Tibial nerve (tissue), 4 donors: ENCODE results near the gene WNT9A.

ENCODE experiments used
- EP300 ChIP-seq, 2 donors: sonication (generic); formaldehyde crosslinking; IDR thresholded peaks; one replicate each; pipeline ENCODE4 v1.6.1; 2017; ENCODE audit warnings: antibody characterized with exemption in 2 of 2, mild to moderate bottlenecking in 1 of 2
- TF ChIP-seq, protein P1 (sequence below), 5 experiments: fragments of 200-600 bp in 3 of 5; fragments of 450-650 bp in 2 of 5; sonication (generic) in 3 of 5; IDR thresholded peaks; one replicate each; pipeline ENCODE4 v1.5.1; 2016 to 2019; ENCODE audit warnings: antibody characterized with exemption in 5 of 5, mild to moderate bottlenecking in 3 of 5, moderate library complexity in 2 of 5

DNA sequence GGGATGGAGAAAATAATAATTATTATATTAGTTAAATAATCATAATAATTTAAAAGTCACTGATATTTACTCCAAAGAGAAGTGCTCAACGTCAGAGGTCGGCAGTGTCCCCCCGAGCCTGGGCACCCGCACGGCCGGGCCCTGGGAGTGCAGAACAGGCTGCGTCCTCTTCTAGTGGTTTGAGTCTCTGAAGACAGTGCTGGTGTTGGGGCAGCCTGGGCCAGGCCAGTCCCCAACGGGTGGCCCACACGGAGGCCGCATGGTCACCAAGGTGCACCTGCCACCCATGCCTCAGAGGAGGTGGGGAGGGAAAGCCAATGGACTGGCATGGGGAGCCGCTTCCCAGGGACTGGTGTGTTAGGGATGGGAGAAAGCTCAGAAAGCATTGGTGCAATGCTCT, 27.3 kb downstream of the WNT9A start:
- TF ChIP-seq, protein P1, sequence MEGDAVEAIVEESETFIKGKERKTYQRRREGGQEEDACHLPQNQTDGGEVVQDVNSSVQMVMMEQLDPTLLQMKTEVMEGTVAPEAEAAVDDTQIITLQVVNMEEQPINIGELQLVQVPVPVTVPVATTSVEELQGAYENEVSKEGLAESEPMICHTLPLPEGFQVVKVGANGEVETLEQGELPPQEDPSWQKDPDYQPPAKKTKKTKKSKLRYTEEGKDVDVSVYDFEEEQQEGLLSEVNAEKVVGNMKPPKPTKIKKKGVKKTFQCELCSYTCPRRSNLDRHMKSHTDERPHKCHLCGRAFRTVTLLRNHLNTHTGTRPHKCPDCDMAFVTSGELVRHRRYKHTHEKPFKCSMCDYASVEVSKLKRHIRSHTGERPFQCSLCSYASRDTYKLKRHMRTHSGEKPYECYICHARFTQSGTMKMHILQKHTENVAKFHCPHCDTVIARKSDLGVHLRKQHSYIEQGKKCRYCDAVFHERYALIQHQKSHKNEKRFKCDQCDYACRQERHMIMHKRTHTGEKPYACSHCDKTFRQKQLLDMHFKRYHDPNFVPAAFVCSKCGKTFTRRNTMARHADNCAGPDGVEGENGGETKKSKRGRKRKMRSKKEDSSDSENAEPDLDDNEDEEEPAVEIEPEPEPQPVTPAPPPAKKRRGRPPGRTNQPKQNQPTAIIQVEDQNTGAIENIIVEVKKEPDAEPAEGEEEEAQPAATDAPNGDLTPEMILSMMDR (IDR thresholded peaks at IDR 0.05) = no peak
- no peak for TF ChIP-seq EP300 (IDR thresholded peaks at IDR 0.05)
